Right ventricle myocardium superior (tissue), 1 donor: Measurements from ENCODE around the gene UBE2D3. TPM values are rescaled to one million over a fixed set of nuclear protein-coding genes. Genes with fewer than 3 reads are reported as not detected.

Experiments used
- ATAC-seq: fragments of 200-7000 bp; cut with Tn5 transposase; one replicate; pipeline ENCODE4 v1.9.1; 2020; ENCODE audit warnings: mild to moderate bottlenecking; ENCODE audit not compliant: poor library complexity
- DNase-seq: peaks from one replicate; pipeline ENCODE4 v3.0.0-alpha.2; 2020
- intact Hi-C: fragments of 100-400 bp; cut with DNase I; formaldehyde crosslinking; loops from one replicate; pipeline ENCODE4 v1.11.2; 2022
- total RNA-seq: library from RNA; stranded (reverse); fragmentation: NEBNext Ultra II Directional; extraction: Animal tissue kit (Norgen Biotek cat#: 25700); gene quantifications from one replicate; pipeline ENCODE4 v1.2.1, GENCODE V29; 2021
- donor health status: DM: no; HTN: yes; CAD: no; lungs with severe emphysema.

UBE2D3 gene
- total RNA-seq, 1 donor from 2014 or later = 262 TPM

GRCh38 chr4:102772738-102773340, 54.5 kb downstream of the UBE2D3 start:
- ATAC-seq = no peak
- DNase-seq = no peak
- intact Hi-C loops = no loop called here

- ATAC-seq (no peak), DNase-seq (no peak)
- intact Hi-C loops = loop anchor here (5.0 kb wide), 1 partner anchor 62 kb away; the partner anchor contains the start of gene UBE2D3
Observed at GRCh38 chr4:102764901-102765300, 62.5 kb downstream of the UBE2D3 start.

GRCh38 chr4:102761906-102762305, 65.4 kb downstream of the UBE2D3 start:
- intact Hi-C loops = loop anchor here (5.0 kb wide), 1 partner anchor 65 kb away; the partner anchor contains the start of gene UBE2D3
- ATAC-seq (no peak), DNase-seq (no peak)

DNA sequence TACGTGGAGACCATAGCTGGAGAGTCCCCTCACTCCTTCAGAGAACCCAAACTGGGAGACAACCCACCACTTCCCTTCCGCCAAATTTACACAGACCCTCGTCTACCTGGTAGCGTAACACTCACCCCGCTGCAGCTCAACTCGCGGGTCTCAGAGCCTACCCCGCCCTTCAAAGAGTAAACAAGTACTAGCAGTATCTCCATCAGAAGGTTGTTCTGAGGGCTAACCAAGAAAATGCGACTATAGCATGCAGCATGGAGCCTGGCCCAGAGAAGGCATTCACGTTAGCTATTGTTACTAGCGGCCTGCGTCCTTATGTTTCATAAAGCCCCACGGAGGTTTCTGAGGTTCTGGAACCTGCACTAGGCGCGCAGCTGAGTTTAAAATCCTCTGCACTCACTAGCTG, 66.1 kb downstream of the UBE2D3 start:
- DNase-seq = no peak
- ATAC-seq = peak; percentile 25
- intact Hi-C loops = loop anchor here (5.0 kb wide), 1 partner anchor 66 kb away; the partner anchor contains the start of gene UBE2D3

DNA sequence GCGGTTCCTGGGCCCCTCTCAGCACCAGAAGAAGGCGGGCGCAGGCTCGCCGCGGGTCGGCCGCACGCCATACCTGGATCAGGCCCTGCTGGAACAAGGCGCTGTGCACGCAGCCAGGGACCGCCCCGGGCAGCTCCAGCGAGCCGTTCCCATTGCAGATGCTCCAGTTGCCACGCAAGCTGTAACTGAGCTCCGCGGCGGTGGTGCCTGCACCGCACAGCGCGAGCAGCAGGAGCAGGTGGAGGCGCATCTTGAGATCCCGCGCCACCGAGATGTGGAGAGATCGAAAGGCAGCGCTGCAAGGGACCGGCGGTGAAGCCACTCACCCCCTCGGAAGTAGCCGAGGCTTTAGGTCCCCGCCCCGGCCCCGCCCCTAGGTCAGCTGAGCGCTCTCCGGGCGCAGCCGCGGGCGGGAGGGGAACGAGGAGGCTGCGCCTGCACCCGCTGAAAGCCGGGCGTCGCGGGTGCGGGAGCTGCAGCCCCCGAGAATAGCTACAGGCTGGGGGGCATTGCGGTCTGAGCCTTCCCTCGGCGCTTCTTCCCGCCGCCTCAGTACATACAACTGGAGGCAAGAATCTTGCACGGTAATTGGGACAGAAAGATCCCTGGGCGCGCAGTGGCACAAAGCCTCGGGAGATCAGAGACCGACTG, 66.6 kb downstream of the UBE2D3 start, which contains the start of gene MANBA:
TSS of gene MANBA (minus strand) at position 324 of the 651 bp plus-strand sequence. CDS start at position 250, 74 bp downstream.
- peak; percentile 99 for ATAC-seq
- intact Hi-C loops = loop anchor here (5.0 kb wide), 1 partner anchor 67 kb away; the partner anchor contains the start of gene UBE2D3

DNA sequence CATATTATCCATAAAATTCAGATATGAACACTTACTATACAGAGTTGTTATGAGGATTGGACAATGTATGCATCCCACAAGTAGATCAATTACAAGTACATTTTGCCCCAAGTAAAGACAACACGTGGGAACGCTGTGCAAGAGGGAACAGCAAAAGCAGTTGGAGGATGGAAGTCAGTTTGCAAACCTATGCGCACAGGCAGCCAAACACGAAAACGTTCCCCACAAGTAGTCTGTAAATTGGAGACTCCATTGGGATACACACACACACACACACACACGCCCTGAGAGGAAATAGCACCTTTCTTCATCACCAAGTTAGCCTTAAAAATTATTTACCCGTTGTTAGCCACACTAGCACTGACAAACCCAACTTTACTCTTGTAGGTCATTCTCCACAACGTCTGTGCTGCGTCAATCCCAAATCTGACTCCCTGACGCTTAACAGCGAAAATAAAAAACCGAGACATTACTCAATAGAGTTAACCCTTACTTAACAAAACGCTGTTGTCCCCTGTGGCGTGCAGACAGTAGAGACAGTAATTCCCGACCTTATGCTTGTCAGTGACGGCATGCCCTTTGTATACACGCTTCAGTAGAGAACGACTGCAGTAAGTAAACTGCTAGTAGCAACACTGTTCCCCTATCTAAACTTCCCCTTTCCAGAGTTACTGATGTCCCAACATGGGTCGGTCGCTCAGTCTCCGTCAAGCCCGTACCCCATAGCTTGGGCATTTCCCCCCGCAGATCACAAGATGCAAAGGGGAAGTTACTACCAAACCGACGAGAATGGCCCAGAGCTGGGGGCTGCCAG, 67.3 kb downstream of the UBE2D3 start:
- intact Hi-C loops = loop anchor here (5.0 kb wide), 1 partner anchor 67 kb away; the partner anchor contains the start of gene UBE2D3
- DNase-seq (no peak), ATAC-seq (peak; percentile 65)

More for the DNA sequence above, 66.6 kb downstream of the UBE2D3 start, which contains the start of gene MANBA:
- peak; percentile 92 for DNase-seq

DNA sequence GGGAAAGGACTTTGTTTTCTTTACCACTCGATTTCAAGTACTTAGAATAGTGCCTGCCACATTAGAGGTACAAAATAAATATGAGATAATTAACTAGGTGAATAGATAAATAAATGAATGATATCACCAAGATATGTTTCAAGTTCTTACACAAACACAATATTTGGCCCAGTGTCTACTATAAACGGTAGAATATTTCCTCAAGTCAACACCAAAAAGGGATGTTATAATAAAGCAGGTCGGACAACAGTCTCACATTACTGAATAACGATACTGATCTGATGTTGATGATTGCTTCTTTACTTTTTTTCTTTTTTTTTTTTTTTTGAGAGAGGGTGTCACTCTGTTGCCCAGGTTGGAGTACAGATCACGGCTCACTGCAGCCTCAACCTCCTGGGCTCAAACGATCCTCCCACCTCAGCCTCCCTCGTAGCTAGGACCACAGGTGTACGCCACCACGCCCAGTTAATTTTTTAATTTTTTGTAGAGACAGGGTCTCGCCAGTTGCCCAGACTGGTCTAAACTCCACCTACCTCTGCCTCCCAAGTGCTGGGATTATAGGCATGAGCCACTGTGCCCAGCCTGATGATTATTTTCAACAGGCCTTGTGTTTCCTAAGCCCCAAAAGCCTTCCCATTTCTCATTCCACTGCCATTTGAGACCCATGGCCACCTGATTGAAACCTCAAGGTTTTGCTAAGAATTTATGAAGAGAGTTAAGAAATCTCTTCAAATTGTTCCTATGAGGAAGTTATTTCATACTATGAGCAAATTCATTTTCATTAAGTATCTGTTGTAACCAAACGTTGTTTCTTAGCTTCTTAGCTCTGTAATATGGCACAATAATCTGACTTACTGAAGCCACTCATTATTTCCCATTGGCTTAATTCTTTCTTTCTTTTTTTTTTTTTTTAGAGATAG, 68.8 kb downstream of the UBE2D3 start:
- ATAC-seq = no peak
- intact Hi-C loops = no loop called here
- DNase-seq = no peak

- no peak for ATAC-seq
- no peak for DNase-seq
- intact Hi-C loops = no loop called here
Observed at GRCh38 chr4:102757681-102758080, 69.7 kb downstream of the UBE2D3 start.

DNA sequence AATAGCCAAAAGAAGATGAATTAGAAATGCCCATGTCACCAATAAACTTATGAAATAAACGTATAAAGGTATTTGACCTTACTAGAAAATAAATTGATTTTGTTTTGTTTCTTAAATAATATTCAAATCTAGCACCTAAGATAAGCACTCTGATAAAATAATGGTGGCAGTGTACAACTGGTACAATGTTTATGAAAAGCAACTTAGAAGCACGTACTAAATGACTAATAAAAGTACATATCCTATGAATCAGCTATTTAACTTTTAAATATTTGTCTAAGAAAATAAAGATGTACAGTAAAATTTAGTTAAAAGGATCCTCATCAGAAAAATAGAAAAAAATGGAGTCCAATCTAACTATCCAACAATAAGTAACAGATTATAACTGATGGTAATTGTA, 73.3 kb downstream of the UBE2D3 start:
- intact Hi-C loops = no loop called here
- DNase-seq (no peak), ATAC-seq (no peak)

GRCh38 chr4:102751941-102752340, 75.4 kb downstream of the UBE2D3 start:
- no peak for ATAC-seq

More at GRCh38 chr4:102751941-102752340, 75.4 kb downstream of the UBE2D3 start:
- intact Hi-C loops = no loop called here
- no peak for DNase-seq

Other genes starting within 250 kb of the UBE2D3 start
- gene MANBA, start 66.6 kb downstream of the UBE2D3 start, total RNA-seq = 22.4 TPM
- 14.1 TPM for gene CISD2, start 41.4 kb upstream of the UBE2D3 start, total RNA-seq
- 0.65 TPM for gene SLC9B1, start 192.2 kb upstream of the UBE2D3 start, total RNA-seq
- gene SLC9B2, start 249.2 kb upstream of the UBE2D3 start, total RNA-seq = 2.4 TPM